ENCODE measurements around the gene SYT5.

The SYT5 gene

DNA sequence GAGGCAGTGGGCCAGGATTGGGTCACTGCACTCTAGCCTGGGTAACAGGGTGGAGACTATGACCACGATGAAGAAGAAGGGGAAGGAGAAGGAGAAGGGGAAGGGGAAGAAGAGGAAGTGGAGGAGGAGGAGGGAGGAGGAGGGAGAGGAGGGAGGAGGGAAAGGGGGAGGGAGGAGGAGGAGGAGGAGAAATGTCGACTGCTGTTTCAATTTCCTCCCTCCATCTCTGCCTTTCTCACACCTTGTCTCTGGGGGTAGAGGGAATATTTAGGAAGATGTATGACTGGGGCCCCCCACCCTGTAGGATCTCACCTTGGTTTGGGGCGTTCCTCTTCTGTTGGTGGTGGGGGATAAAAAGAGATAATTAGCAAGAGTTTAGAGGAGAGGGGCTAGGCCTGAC, 34.9 kb downstream of the SYT5 start:
- DNase-seq = no peak

DNA sequence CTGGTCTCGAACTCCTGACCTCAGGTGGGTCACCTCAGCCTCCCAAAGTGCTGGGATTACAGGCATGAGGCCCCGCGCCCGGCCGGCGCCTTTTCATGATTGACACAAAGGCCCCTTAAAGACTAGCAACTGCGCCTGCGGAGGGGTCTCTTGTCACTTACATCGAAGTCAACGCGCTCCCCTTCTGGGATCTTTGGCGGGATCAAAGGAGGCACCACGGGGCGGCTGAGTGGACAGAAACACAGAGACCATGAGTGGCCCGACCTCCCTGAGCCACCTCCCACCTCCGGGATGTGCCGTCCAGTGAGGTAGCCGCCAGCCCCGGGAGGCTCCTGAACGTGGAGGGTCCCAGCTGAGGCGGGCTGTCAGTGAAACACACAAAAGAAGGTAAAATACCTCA, 38.4 kb downstream of the SYT5 start:
- DNase-seq = no peak

- no peak for DNase-seq
Observed at GRCh38 chr19:55137915-55138314, 42.2 kb downstream of the SYT5 start.

- DNase-seq = no peak
Observed at GRCh38 chr19:55136399-55137102, 43.5 kb downstream of the SYT5 start.

- no peak for DNase-seq
Observed at GRCh38 chr19:55134736-55135135, 45.4 kb downstream of the SYT5 start.

GRCh38 chr19:55133639-55134444, 46.2 kb downstream of the SYT5 start:
- no peak for DNase-seq

GRCh38 chr19:55132453-55133129, 47.5 kb downstream of the SYT5 start:
- DNase-seq = no peak

- DNase-seq = no peak
Observed at GRCh38 chr19:55131421-55131820, 48.7 kb downstream of the SYT5 start.
